Measurements from ENCODE around the gene AK8.
"Not testable (repeated sequence)": the region's sequence is repeated elsewhere in the genome, so short reads cannot be mapped to it uniquely, and the experiment has no call there.

Gene AK8

DNA sequence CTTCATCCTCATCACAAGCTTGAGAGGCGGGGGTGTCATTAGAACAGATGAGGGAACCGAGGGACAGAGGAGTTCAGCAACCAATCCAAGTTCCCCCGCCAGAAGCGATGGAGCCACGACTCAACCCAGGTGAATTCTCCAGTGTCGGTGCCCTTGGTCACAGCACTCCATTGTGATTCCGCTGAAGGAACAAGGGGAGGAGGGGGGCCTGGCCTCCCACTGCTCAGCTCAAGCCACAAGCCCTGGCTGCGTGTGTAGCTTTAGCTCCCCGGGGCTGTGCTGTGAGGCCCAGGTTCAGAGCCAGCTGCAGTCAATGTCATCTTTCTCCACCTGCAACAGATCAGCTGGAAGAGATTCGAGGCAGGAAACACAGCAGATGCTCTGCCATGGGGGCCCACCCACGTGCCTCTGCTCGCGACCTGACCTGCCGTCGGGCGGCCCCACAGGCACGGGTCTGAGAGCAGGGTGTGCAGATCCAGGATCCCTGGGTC, 135.2 kb downstream of the AK8 start:
- DNase-seq (ENCODE audit: low spot score): no peak

DNA sequence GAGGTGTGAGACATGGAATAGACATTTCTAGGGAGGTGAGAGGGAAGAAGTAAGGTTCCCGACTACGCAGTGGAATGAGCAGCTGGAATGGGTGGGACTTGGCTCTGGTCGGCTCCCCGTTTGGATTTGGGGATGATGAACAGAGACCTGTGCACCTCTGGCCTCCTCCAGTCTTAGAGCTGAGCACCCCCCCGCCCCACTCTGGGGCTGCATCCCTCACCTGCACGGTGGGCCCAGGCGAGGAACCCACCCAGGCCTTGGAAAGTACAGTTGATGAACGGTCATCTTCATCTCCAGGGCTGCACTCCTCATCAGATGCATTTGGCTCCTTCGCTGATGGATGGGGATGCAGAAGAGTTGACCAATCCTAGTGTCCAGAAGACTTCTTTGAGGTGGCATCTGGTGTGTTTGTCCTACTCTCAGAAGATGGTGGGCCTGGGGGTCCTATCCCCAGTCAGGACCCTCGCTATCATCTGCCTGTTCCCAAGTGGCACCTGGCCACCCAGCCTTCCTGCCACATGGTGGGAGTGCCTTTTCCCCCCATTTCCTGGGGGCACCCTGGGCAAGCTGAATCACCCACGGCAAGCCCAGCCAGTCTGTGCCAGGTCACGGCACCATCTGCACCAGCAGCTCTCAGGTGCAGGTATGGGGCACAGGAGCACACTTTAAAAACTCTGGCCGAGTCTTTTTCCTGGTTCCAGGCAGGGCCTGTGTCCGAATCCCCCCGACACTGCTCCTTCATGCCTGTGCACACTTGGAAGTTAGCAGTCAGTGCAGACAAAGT, 137.4 kb downstream of the AK8 start:
- no peak for DNase-seq (ENCODE audit: low spot score)

- no peak for DNase-seq (ENCODE audit: low spot score)
Measured at GRCh38 chr9:132739710-132740310, 138.3 kb downstream of the AK8 start.

DNA sequence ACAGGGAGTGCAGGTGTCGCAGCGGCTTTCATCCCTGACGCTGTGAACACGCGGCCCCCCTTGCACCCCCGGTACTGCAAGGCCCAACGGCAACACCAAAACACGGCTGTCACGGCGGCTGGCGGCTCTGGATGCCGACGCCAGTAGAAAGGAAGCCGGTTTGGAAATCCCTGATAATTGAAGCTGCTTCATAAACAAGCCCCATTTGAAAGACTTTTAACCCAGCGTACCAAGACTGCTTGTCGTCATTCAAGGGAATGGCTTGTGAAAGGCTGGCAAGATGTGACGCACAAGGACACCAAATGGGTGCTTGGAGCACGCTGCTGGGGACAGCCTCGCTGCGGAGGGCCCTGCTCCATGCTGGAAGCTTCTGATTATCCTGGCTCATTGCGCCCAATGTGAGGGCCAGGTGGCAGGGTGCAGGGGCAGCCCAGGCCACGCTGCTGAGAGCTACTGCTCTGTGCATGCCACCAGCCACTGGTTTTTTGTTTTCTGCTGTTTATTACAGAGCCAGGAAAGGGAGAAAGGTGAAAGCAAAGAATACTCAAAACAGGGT, 144.7 kb downstream of the AK8 start:
- no peak for DNase-seq (ENCODE audit: low spot score)

DNA sequence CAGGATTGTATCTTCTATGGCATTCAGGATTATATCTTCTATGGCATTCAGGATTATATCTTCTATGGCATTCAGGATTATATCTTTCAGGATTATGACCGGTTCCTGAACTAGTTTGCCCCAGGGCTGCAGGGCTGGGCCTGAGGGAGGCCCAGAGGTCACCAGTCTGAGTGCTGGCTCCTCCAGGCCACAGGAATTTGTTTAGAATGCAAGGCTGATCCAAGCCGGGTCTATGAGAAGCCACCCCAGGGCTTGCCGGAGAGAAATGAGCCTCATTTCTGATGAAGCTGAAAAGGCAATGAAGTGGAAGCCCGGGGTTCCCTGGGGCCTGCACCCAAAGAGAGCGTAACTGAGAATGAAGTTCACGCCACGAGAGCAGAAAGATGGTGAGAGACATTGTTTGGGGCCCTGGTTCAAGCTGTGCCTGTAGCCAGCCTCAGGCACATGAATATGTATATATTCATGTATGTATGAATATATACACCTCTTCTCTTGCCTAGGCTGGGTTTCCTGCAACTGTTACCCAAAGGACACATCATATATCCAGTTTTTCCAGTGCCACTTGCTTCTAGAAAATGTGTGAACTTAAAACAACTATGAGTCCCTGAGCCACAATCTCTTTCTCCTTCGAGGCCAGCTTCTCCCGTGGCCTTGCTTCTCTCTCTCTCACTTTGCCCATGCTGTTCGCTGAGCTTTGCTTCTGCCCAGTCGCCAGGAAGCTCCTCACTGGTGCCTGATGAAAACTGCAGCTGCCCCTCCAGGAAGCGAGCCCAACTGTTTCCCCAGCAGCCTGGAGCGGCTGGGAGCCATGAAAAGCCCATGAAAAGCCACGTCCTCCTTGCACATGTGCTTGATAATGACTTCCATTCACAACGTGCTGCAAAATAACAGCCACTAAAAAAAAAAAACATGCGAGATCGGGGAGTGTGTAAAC, 145.5 kb downstream of the AK8 start:
- no peak for DNase-seq (ENCODE audit: low spot score)

- no peak for DNase-seq (ENCODE audit: low spot score)
Measured at GRCh38 chr9:132731230-132731629, 146.9 kb downstream of the AK8 start.

- no peak for DNase-seq (ENCODE audit: low spot score)
Measured at GRCh38 chr9:132730054-132731033, 147.7 kb downstream of the AK8 start.

DNA sequence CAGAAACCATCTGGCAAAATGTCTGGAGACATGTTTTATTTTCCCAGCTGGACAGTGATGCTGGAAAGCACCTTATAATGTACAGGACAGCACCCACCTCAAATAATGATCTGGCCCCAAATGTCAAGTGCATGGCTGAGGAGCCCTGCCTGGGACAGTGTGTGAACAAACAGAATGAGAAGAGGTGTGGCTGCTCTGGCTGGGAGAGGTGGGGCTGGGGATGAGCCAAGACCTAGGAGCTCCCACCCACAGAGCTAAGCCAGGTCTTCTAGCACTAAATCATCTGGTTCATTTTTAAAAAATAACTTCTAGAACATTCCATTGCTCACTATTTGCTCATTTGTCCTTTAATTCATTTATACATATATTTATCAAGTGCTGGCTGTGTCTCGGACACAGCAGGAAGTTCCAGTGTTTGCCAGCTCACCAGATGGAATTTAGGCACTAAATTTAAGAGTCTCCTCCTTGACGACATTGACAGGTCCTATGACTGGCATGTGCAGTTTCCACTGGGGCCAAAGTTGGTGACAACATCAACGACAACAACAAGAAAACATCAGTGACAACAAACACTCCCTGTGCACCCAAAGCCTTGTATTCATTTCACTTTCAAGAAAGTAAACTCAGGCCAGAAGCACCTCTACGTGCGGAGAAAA, 148.7 kb downstream of the AK8 start:
- no peak for DNase-seq (ENCODE audit: low spot score)

DNA sequence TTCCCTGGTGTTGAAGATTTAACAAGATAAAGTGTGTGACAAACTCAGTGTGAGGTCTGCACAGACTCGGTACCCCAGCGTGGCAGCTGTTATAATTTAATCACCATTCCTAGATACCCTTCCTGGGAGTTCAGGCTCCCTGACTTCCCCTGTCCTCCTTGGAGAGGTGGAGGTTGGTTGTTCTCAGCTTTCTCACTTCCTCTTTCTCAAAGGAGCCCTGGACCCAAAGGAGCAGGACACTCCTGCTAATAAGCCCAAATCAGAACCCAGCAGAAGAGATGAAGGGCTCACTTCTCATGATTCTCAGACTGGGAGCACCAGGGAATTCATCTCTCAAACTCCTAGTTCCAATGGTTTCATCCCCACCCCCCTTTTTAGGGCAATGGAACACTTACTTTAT, 149.6 kb downstream of the AK8 start:
- no peak for DNase-seq (ENCODE audit: low spot score)

GRCh38 chr9:132728071-132728470, 150.0 kb downstream of the AK8 start:
- no peak for DNase-seq (ENCODE audit: low spot score)

DNA sequence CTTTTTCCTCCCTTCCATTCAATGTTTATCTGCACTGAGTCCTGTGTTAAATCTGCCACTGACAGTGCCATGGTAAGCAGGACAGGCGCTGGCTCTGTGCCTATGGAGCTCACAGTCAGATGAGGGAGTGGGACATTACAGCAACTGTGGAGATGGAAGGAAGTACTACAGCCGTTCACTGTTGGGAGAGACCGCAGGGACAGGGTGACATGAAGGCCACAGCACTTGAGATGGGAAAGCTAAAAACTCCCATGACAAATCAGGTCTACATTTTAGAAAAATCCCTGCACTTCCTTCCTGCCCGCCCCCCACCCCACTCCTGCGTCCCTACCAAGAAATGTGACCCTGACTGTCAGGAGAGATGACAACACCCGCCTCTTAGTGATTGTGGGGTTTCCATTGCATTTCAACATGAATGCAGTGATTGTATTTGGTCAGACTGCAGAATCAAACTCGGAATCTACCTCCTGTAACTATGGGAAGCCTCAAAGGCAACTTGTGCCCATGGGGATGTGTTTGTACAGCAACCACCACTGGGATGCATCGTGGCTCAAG, 151.4 kb downstream of the AK8 start:
- DNase-seq (ENCODE audit: low spot score): no peak

- no peak for DNase-seq (ENCODE audit: low spot score)
Measured at GRCh38 chr9:132725306-132725705, 152.8 kb downstream of the AK8 start.

DNA sequence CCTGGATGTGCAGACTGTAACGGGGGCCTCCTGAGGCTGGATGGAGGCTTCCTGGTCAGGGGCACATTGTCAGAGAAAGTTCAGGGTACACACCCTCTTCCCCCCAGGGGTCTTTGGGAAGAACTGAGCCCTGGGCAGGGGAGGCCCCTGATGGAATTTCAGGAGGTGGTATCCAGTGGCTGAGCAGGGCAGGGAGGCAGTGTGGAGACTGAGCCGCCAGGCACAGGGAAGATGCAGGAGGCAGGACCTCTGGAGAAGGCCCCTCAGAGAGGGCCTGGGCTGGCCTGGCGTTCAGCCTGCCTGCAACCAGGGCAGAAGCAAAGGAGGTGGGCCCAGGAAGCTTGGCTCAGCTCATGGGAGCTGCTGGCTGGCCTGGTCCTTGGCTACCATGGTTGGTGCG, 154.3 kb downstream of the AK8 start:
- no peak for DNase-seq (ENCODE audit: low spot score)

- no peak for DNase-seq (ENCODE audit: low spot score)
Measured at GRCh38 chr9:132722564-132723065, 155.5 kb downstream of the AK8 start.

DNA sequence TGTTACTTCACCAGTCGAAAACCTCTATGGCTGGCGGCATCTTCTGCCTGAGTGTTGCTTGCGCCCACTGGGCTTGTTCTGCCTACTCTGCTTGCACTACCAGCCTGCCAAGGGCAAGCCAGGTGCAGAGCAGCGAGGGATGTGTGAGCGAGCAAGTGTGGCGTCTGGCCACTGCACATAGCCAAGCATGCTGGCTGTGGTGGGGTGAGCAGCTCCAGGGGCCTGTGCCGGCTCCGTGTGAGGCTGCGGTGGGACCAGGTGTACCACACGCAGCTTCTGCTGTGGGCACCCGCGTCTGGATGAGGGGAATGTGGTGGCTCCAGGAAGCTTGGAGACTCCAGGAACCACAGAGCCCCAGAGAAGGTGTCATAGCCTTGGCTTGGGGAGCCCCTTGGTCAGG, 156.4 kb downstream of the AK8 start:
- no peak for DNase-seq (ENCODE audit: low spot score)

DNA sequence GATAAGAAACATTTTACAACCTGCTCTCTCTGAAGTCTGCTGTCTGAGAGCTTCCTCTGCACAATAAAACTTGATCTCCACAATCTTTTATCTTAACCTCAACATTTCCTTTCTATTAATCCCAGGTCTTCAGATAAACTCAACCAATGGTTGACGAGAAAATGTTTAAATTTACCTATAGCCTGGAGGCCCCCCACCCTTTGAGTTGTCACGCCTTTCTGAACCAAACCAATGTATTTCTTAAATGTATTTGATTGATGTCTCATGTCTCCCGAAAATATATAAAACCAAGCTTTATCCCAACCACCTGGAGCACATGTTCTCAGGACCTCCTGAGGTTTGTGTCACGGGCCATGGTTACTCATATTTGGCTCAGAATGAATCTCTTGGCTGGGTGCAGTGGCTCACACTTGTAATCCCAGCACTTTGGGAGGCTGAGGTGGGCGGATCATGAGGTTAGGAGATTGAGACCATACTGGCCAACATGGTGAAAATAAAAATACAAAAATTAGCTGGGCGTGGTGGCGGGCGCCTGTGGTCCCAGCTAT, 159.6 kb downstream of the AK8 start:
- not testable (repeated sequence) for DNase-seq (ENCODE audit: low spot score)

GRCh38 chr9:132717326-132717945, 160.6 kb downstream of the AK8 start:
- DNase-seq (ENCODE audit: low spot score): no peak

GRCh38 chr9:132716007-132716406, 162.1 kb downstream of the AK8 start:
- no peak for DNase-seq (ENCODE audit: low spot score)

DNA sequence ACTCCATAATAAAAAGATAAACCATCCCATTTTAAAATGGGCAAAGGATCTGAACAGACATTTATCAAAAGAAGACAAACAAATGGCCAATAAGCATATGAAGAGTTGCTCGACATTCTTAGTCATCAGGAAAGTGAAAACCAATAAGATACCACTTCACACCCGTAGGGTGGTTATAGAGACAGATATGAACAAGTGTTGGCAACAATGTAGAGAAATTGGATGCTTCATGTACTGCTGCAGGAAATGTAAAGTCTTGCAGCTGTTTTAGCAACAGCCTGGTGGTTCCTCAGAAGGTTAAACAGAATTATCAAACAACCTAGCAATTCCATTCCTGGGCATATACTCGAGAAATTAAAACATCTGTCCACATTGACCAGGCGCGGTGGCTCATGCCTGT, 165.3 kb downstream of the AK8 start:
- DNase-seq (ENCODE audit: low spot score): no peak
